Right lobe of liver (tissue), 4 donors: Measurements from ENCODE around the gene CCSER1.

ENCODE experiments used
- POLR2A ChIP-seq: fragments of 450-650 bp; IDR thresholded peaks from one replicate; pipeline ENCODE4 v1.6.1; 2017; ENCODE audit warnings: antibody characterized with exemption, mild to moderate bottlenecking
- TF ChIP-seq, protein P1 (sequence below), 4 donors: fragments of 200-600 bp in 3 of 4; fragments of 450-650 bp in 1 of 4; IDR thresholded peaks; one replicate each; pipeline versions ENCODE4 v1.5.1 to v1.8.0; 2016 to 2022; ENCODE audit warnings: antibody characterized with exemption in 4 of 4, mild to moderate bottlenecking in 2 of 4
- donor health status: DM: no; HTN: no; CAD: no.
- donor health status: DM: no; HTN: no; CAD: no.
- donor health status: DM: no; HTN: yes; CAD: no.

GRCh38 chr4:91600301-91600700 is 1473.1 kb downstream of the CCSER1 start:
- TF ChIP-seq, protein P1, sequence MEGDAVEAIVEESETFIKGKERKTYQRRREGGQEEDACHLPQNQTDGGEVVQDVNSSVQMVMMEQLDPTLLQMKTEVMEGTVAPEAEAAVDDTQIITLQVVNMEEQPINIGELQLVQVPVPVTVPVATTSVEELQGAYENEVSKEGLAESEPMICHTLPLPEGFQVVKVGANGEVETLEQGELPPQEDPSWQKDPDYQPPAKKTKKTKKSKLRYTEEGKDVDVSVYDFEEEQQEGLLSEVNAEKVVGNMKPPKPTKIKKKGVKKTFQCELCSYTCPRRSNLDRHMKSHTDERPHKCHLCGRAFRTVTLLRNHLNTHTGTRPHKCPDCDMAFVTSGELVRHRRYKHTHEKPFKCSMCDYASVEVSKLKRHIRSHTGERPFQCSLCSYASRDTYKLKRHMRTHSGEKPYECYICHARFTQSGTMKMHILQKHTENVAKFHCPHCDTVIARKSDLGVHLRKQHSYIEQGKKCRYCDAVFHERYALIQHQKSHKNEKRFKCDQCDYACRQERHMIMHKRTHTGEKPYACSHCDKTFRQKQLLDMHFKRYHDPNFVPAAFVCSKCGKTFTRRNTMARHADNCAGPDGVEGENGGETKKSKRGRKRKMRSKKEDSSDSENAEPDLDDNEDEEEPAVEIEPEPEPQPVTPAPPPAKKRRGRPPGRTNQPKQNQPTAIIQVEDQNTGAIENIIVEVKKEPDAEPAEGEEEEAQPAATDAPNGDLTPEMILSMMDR (IDR thresholded peaks at IDR 0.05) = no peak
- TF ChIP-seq POLR2A = no peak
